ENCODE data around the gene GNPTG. TPM values are rescaled to one million over a fixed set of nuclear protein-coding genes. Genes with fewer than 3 reads are reported as not detected.
A peak's percentile ranks its signal among the peaks of the same experiment; 100 is the strongest.

The GNPTG gene
- total and polyA plus RNA-seq, 2 of the 13 experiments (the other 11 are each of a cell fraction or from before 2014, with no cell fraction given) = 22.7 to 71.1 TPM

- peak in 1 of 2 experiments; percentile 61; a peak in 2 of 4 replicates for TF ChIP-seq KLF16 (CRISPR knock-in tag; IDR thresholded peaks at IDR 0.05)
- peak; percentile 47; the same call in 1 of the 2 replicates for TF ChIP-seq KMT2A (CRISPR knock-in tag; IDR thresholded peaks at IDR 0.05)
- TF ChIP-seq ZNF775 (CRISPR knock-in tag; IDR thresholded peaks at IDR 0.05; ENCODE audit: borderline replicate concordance) = no peak
- TF ChIP-seq ZBTB25 (CRISPR knock-in tag; IDR thresholded peaks at IDR 0.05) = 0 out of 2 replicates have a peak, but pooled peaks have one; percentile 31
- no peak for TF ChIP-seq ZNF383 (CRISPR knock-in tag; IDR thresholded peaks at IDR 0.05; ENCODE audit: borderline replicate concordance)
- peak; percentile 26 for TF ChIP-seq HNRNPLL (IDR thresholded peaks at IDR 0.05; ENCODE audit: low read depth, low read length, poor library complexity, severe bottlenecking)
- peak; percentile 73; the same call in 1 of the 2 replicates for TF ChIP-seq IKZF5 (CRISPR knock-in tag; IDR thresholded peaks at IDR 0.05)
- TF ChIP-seq SNAPC5 (CRISPR knock-in tag; IDR thresholded peaks at IDR 0.05; ENCODE audit: borderline replicate concordance) = no peak
- TF ChIP-seq ZBTB42 (CRISPR knock-in tag; IDR thresholded peaks at IDR 0.05) = no peak
- peak; percentile 44; the same call in 1 of the 2 replicates for TF ChIP-seq ZNF670 (CRISPR knock-in tag; IDR thresholded peaks at IDR 0.05; ENCODE audit: borderline replicate concordance)
- no peak for TF ChIP-seq SCMH1 (CRISPR knock-in tag; IDR thresholded peaks at IDR 0.05; ENCODE audit: borderline replicate concordance)
- TF ChIP-seq RXRB (CRISPR knock-in tag; IDR thresholded peaks at IDR 0.05; ENCODE audit: borderline replicate concordance) = peak; percentile 77
- 0 out of 2 replicates have a peak, but pooled peaks have one; percentile 70 for TF ChIP-seq ZNF414 (CRISPR knock-in tag; IDR thresholded peaks at IDR 0.05)
- TF ChIP-seq HNRNPK (IDR thresholded peaks at IDR 0.05; ENCODE audit: low read depth, low read length, poor library complexity, severe bottlenecking) = peak; percentile 34
- TF ChIP-seq ZGPAT (CRISPR knock-in tag; IDR thresholded peaks at IDR 0.05) = peak; percentile 63; the same call in 1 of the 2 replicates
- TF ChIP-seq MXD1 (CRISPR knock-in tag; IDR thresholded peaks at IDR 0.05) = no peak; the same call in 1 of the 2 replicates
- TF ChIP-seq HMG20A (CRISPR knock-in tag; IDR thresholded peaks at IDR 0.05; ENCODE audit: borderline replicate concordance) = peak; percentile 43; the same call in 1 of the 2 replicates
- TF ChIP-seq FLYWCH1 (CRISPR knock-in tag; IDR thresholded peaks at IDR 0.05) = no peak
- 0 out of 2 replicates have a peak, but pooled peaks have one; percentile 56 for TF ChIP-seq ZSCAN20 (CRISPR knock-in tag; IDR thresholded peaks at IDR 0.05; ENCODE audit: borderline replicate concordance)
- peak; percentile 61; the same call in 1 of the 2 replicates for TF ChIP-seq CEBPB (IDR thresholded peaks at IDR 0.05; ENCODE audit: borderline replicate concordance, low read depth, low read length)
- no peak for TF ChIP-seq EED (CRISPR knock-in tag; IDR thresholded peaks at IDR 0.05)
- no peak for TF ChIP-seq ZNF430 (CRISPR knock-in tag; IDR thresholded peaks at IDR 0.05)
- peak; percentile 92 for TF ChIP-seq RXRA (CRISPR knock-in tag; IDR thresholded peaks at IDR 0.05)
- no peak for TF ChIP-seq LCORL (IDR thresholded peaks at IDR 0.05)
- TF ChIP-seq LCORL (CRISPR knock-in tag; IDR thresholded peaks at IDR 0.05) = peak; percentile 42; the same call in 1 of the 2 replicates
Measured at GRCh38 chr16:1378804-1379303, 27.1 kb downstream of the GNPTG start (continued).
